ENCODE measurements around the gene USPL1.

The USPL1 gene

DNA sequence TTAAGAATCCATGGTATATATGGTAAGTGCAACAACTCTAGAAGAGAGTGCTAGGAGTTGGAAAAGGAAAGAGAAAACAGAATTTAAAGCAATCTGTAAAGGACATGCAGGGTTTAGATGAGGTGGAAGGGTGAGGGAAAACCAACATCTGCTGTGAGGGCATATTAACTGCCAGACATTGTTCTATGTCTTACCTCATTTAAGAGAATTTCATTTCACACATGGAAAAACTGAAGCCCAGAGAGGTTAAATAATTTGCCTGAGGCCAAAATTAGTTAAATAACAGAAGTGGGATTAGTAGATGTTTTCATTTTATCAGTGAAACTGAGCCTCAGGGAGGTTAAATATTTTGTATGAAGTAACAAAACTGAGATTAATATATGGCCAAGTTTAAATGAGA is 7.4 kb upstream of the USPL1 start (continued):
- TF ChIP-seq TCF4 (CRISPR knock-in tag; IDR thresholded peaks at IDR 0.05; ENCODE audit: borderline replicate concordance) = no peak
- TF ChIP-seq BACH2 (CRISPR knock-in tag; IDR thresholded peaks at IDR 0.05; ENCODE audit: borderline replicate concordance) = no peak
- TF ChIP-seq ZC3H10 (CRISPR knock-in tag; IDR thresholded peaks at IDR 0.05) = no peak
- TF ChIP-seq RARB (CRISPR knock-in tag; IDR thresholded peaks at IDR 0.05) = no peak
- no peak for TF ChIP-seq ZNF565 (CRISPR knock-in tag; conservative IDR thresholded peaks at IDR 0.05; ENCODE audit: low read depth)
- no peak for TF ChIP-seq PPARA (CRISPR knock-in tag; IDR thresholded peaks at IDR 0.05; ENCODE audit: borderline replicate concordance)

- no peak for ATAC-seq
- TF ChIP-seq PPARA (CRISPR knock-in tag; IDR thresholded peaks at IDR 0.05; ENCODE audit: borderline replicate concordance) = no peak
- no peak for TF ChIP-seq CSDC2 (CRISPR knock-in tag; IDR thresholded peaks at IDR 0.05)
- TF ChIP-seq ZNF70 (CRISPR knock-in tag; IDR thresholded peaks at IDR 0.05) = no peak
- TF ChIP-seq, protein P1, sequence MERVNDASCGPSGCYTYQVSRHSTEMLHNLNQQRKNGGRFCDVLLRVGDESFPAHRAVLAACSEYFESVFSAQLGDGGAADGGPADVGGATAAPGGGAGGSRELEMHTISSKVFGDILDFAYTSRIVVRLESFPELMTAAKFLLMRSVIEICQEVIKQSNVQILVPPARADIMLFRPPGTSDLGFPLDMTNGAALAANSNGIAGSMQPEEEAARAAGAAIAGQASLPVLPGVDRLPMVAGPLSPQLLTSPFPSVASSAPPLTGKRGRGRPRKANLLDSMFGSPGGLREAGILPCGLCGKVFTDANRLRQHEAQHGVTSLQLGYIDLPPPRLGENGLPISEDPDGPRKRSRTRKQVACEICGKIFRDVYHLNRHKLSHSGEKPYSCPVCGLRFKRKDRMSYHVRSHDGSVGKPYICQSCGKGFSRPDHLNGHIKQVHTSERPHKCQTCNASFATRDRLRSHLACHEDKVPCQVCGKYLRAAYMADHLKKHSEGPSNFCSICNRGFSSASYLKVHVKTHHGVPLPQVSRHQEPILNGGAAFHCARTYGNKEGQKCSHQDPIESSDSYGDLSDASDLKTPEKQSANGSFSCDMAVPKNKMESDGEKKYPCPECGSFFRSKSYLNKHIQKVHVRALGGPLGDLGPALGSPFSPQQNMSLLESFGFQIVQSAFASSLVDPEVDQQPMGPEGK (CRISPR knock-in tag; IDR thresholded peaks at IDR 0.05; ENCODE audit: borderline replicate concordance) = no peak
- TF ChIP-seq ZNF565 (CRISPR knock-in tag; conservative IDR thresholded peaks at IDR 0.05; ENCODE audit: low read depth) = no peak
Measured at GRCh38 chr13:30615481-30615865, 2.2 kb upstream of the USPL1 start.

GRCh38 chr13:30615866-30616541 is 1.7 kb upstream of the USPL1 start:
- ATAC-seq = no peak
- no peak for TF ChIP-seq CSDC2 (CRISPR knock-in tag; IDR thresholded peaks at IDR 0.05)
- TF ChIP-seq ZNF8 (CRISPR knock-in tag; IDR thresholded peaks at IDR 0.05) = no peak
- no peak for TF ChIP-seq TOX (CRISPR knock-in tag; IDR thresholded peaks at IDR 0.05; ENCODE audit: borderline replicate concordance)
- no peak for TF ChIP-seq ESRRG (CRISPR knock-in tag; IDR thresholded peaks at IDR 0.05)
- 0 out of 2 replicates have a peak, but pooled peaks have one; percentile 41 for TF ChIP-seq CREB5 (CRISPR knock-in tag; IDR thresholded peaks at IDR 0.05; ENCODE audit: low read depth)
- TF ChIP-seq TCF4 (CRISPR knock-in tag; IDR thresholded peaks at IDR 0.05; ENCODE audit: borderline replicate concordance) = no peak
- TF ChIP-seq ZC3H10 (CRISPR knock-in tag; IDR thresholded peaks at IDR 0.05) = no peak

DNA sequence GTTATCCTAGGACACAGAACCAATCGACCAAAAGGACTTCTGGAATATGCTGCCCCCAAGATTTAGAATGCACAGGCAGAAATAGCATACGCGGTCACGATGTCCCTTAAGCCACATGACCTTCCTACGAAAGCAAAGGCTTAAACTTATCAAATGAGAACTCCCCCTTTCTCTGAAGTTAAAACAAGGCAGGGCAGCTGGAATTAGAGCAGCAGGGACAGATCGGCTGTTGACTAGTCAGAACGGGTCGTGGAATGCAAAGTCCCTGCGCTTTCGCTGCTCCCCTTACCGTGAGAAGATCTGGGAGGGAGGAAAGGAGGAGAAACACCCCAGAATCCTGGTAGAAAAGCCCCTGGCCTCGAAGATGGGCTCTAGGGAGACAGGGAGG is 799 bp upstream of the USPL1 start:
- TF ChIP-seq ISL1 (CRISPR knock-in tag; IDR thresholded peaks at IDR 0.05) (no peak), CSRNP3 (CRISPR knock-in tag; IDR thresholded peaks at IDR 0.05) (no peak), ZNF8 (CRISPR knock-in tag; IDR thresholded peaks at IDR 0.05) (no peak), ZNF565 (CRISPR knock-in tag; conservative IDR thresholded peaks at IDR 0.05; ENCODE audit: low read depth) (no peak), ZFP3 (CRISPR knock-in tag; IDR thresholded peaks at IDR 0.05) (no peak), CREB5 (CRISPR knock-in tag; IDR thresholded peaks at IDR 0.05; ENCODE audit: low read depth) (0 out of 2 replicates have a peak, but pooled peaks have one; percentile 11)
- peak; percentile 75 for ATAC-seq

DNA sequence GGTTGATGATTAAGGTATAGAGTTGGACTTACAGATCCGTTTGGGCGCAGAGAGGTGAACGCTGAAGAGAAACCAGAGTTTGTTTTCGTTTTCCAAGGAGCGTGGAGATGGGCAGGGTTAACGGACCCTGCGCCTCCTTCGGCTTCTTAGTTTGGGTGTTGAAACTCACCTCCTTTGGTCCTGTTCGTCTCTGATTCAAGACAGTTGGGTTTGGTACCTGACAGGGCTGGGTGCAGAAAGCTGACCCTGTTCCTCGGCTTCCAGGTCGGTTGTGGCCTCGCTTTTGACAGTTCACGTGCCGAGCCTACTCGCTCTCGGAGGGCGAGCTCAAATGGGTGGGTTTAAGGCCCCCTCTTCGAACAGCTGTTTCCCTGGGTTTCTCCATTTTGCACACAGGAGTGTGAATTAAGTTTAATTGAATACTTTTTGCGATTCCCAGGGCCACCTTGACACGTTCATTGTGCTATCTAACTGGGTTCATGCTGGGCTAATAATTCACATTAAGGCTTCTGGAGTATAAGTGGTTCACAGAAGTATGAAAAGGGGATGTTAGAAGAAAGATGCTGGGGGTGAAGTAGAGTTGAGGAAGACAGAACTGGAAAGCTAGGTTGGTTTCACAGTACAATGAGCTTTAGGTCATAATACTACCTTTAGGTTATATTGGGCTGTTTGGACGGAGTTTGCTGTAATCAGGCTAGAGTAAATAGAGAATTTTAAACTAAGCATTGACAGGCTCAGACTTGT is 638 bp downstream of the USPL1 start:
- TF ChIP-seq TOX (CRISPR knock-in tag; IDR thresholded peaks at IDR 0.05; ENCODE audit: borderline replicate concordance) (no peak), ARNTL (CRISPR knock-in tag; IDR thresholded peaks at IDR 0.05; ENCODE audit: borderline replicate concordance, low read depth) (no peak), CREB5 (CRISPR knock-in tag; IDR thresholded peaks at IDR 0.05; ENCODE audit: low read depth) (no peak)
- TF ChIP-seq, protein P2, sequence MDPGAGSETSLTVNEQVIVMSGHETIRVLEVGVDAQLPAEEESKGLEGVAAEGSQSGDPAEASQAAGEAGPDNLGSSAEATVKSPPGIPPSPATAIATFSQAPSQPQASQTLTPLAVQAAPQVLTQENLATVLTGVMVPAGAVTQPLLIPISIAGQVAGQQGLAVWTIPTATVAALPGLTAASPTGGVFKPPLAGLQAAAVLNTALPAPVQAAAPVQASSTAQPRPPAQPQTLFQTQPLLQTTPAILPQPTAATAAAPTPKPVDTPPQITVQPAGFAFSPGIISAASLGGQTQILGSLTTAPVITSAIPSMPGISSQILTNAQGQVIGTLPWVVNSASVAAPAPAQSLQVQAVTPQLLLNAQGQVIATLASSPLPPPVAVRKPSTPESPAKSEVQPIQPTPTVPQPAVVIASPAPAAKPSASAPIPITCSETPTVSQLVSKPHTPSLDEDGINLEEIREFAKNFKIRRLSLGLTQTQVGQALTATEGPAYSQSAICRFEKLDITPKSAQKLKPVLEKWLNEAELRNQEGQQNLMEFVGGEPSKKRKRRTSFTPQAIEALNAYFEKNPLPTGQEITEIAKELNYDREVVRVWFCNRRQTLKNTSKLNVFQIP (CRISPR knock-in tag; IDR thresholded peaks at IDR 0.05; ENCODE audit: borderline replicate concordance, low read depth) = no peak
- no peak; the same call in 2 of the 3 replicates for ATAC-seq

Data from SK-N-SH treated with all-trans-retinoic acid at 6 μM for 48 hours (cell line).